8988T (cell line): ENCODE measurements around the gene IGF2BP1.
"Not testable (repeated sequence)": the region's sequence is repeated elsewhere in the genome, so short reads cannot be mapped to it uniquely, and the experiment has no call there.

ENCODE experiments used
- DNase-seq: peaks from one replicate; pipeline ENCODE4 v3.0.0; 2011

IGF2BP1 gene

GRCh38 chr17:49063652-49064051 lies 66.5 kb downstream of the IGF2BP1 start:
- no peak for DNase-seq

- DNase-seq = no peak
Measured at GRCh38 chr17:49067163-49067562, 70.0 kb downstream of the IGF2BP1 start.

- no peak for DNase-seq
Measured at GRCh38 chr17:49069585-49070273, 72.5 kb downstream of the IGF2BP1 start.

DNA sequence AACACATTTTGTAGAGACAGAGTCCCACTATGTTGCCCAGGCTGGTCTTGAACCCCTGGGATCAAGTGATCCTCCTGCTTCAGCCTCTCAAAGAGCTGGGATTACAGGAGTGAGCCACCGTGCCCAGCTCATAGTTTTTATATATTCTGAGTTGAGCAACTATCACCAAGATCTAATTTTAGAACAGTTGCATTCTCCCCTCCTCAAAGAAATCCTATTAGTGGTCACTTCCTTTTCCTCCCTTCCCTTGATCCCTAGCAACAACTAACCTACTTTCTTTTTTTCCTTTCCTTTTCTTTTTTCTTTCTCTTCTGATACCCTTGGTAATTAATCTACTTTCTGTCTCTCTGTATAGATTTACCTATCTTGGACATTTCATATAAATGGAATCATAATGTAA lies 73.9 kb downstream of the IGF2BP1 start:
- DNase-seq = no peak

DNA sequence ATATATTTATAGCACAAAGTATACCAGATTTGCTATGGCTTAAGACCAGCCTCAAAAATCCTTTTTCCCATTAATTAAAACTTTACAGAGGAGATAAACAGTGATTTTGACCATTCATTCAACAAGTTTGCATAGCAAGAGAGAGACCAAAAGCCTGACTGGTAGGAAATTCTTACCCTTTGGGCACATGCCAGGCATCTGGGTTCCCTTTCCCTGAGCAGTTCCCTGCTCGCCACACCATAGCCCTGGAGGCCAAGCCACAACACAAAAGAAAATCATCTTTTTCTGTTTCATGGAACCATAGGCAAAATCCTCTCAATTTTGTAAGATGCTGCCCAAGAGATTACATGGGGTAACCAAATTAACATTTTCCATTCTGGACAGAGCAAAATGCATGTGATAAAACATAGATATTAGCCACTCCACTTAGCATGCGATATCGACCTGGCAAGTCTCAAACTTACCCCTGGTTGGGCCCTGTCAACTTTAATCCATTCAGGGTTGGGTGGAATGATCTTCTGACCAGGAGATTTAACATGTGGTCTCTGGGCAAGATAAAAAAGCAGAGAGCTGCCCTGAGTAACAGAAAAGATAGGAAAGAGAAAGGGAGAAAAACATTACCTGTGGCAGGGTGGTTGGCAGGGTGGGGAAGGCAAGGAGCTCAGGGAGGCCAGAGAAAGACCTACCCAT lies 77.8 kb downstream of the IGF2BP1 start:
- no peak for DNase-seq

DNA sequence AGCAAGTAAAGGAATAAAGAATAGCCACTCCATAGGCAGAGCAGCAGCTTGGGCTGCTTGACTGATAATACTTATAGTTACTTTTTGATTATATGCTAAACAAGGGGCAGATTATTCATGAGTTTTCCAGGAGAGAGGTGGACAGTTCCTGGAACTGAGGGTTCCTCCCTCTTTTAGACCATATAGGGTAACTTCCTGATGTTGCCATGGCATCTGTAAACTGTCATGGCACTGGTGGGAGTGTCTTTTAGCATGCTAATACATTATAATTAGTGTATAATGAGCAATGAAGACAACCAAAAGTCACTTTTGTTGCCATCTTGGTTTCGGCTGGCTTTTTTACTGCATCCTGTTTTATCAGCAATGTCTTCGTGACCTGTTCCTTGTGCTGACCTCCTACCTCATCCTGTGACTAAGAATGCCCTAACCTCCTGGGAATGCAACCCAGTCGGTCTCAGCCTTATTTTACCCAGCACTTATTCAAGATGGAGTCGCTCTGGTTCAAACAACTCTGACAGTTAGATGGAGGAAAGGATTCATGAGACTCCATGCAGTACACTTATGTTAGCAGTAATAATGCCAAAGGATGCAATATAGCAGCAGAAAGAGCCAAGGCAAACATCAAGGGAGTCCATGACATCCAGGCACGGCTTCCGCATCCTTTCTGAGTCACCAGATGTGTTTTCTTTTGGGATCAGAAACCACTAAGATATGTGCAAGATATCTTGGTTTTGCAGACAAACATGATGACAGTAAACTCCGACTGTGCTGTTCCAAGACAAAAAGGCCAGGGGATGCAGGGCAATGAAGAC lies 79.6 kb downstream of the IGF2BP1 start:
- no peak for DNase-seq

DNA sequence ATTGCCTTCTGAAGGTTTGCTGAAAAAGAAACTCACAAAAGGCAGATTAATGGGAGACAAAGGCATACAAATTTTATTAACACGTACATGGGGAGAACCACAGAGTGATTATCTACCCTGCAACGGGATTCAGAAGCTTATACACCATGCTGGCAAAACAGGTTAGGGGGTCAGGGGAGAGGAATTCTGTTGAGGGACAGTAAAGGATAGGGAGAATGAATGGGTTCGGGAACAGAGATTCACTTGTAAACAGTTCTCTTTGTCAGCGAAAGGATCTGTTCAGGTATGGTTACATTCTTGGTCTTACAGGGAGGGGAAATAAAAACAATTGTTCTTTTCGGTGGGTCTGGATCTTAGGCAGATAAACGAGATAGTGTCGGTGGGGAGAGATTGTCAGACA lies 81.1 kb downstream of the IGF2BP1 start:
- DNase-seq = no peak

DNA sequence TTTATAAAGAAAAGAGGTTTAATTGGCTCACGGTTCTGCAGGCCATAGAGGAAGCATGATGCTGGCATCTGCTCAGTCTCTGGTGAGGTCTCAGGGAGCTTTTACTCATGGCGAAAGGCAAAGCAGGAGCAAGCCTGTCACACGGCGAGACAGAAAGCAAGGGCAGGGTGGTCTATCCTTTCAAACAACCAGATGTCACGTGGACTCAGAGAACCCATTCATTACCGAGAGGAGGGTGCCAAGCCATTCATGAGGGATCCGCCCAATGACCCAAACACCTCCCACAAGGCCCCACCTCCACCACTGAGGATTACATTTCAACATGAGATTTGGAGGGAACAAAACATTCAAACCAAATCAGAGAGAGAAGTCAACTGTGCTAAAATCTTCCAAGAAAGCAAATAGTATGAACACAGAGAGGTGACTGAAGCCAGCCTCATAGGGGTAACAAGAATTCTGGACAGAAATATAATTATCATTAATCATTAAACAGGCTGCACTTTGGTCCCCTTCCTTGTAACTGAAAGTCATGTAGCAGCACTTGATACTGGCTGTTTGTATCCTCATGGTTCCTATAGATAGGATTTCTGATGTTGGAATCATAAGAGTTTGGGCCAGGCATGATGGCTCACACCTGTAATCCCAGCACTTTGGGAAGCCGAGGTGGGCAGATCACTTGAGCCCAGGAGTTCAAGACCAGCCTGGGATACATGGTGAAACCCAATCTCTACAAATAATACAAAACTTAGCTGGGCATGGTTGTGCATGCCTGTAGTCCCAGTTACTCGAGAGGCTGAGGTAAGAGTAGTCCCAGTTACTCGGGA lies 82.9 kb downstream of the IGF2BP1 start:
- DNase-seq = no peak

DNA sequence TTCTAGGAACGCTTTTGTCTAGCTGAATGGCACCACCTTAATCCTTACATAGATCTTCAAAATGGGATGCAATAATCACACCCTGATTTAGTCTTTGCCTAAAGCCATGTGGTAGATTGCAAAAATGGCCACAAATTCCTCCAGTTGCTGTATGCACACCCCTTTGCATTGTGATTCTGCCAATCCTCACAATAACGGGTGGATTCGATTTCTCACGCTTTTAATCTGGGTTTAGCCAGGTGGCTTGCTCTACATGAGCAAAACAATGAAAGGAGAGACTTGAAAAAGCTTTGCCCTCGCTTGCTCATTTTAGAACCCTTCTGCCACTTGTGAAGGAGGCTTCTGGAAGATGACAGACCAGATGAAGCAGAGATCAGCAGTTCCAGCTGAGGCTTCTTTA lies 85.0 kb downstream of the IGF2BP1 start:
- no peak for DNase-seq

- not testable (repeated sequence) for DNase-seq
Measured at GRCh38 chr17:49085046-49085445, 87.9 kb downstream of the IGF2BP1 start.

DNA sequence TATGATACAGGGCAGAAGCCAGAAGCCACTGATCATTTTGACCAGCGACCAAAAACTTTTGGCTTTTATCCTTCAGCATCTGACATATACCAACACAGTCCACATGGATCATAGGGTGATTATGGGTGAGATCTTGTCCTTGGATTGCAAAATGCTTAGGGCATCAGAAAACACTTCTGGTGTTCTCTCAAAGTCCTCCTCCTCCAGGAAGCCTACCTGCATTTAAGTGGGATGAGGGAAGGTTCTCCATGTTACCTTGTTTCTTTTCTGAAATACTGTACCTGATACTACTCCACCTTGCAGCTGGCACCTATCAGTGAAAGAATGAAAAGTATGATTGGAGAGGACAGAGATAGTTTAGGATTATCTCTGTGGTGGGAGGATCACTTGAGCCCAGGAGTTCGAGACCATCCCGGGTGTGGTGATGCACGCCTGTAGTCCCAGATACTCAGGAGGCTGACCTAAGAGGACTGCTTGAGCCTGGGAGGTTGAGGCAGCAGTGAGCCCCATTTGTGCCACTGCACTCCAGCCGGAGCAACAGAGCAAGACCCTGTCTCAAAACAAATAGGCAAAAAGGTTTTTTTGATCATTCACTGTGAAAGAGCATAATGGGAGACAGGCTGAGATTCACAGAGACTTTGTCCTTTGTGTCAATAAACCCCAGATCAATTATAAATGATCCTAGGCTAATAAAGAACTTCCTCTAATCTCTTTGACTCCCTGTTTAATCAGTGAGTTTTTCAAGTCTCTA lies 88.6 kb downstream of the IGF2BP1 start:
- DNase-seq = no peak

- DNase-seq = no peak
Measured at GRCh38 chr17:49086316-49086605, 89.1 kb downstream of the IGF2BP1 start.

DNA sequence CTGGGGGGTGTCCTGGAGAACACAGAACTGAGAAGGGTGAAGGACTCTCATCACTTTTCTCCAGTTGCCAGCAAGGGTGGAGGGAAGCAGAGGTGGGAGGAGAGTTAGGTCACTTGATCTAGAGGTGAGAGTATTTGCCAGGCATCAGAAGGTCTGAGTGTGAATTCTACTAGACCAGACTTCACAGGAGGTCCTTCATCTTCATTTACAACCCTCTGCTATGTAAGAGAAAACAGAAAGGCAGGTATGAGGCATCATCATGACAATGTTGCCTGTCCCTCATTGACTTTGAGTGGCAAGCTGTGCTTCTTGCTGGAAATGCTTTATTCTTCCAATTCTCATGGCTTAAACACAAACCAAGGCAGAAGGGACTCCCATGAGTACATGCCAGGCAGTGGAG lies 89.5 kb downstream of the IGF2BP1 start:
- DNase-seq = no peak

DNA sequence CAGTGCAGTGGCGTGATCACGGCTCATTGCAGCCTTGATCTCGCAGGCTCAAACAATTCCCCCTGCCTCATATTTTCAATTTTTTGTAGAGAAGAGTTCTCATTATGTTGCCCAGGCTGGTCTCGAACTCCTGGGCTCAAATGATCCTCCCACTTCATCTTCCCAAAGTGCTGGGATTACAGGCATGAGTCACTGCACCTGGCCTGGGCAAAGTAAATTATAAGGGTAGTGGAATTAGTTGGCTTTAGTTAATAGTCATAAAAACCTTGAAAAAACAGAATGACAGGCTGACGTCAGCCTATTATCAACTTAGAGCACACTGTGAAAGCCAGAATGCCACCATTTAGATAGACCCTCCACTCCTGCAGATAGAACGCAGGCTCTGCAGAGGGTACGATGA lies 91.9 kb downstream of the IGF2BP1 start:
- DNase-seq = no peak

DNA sequence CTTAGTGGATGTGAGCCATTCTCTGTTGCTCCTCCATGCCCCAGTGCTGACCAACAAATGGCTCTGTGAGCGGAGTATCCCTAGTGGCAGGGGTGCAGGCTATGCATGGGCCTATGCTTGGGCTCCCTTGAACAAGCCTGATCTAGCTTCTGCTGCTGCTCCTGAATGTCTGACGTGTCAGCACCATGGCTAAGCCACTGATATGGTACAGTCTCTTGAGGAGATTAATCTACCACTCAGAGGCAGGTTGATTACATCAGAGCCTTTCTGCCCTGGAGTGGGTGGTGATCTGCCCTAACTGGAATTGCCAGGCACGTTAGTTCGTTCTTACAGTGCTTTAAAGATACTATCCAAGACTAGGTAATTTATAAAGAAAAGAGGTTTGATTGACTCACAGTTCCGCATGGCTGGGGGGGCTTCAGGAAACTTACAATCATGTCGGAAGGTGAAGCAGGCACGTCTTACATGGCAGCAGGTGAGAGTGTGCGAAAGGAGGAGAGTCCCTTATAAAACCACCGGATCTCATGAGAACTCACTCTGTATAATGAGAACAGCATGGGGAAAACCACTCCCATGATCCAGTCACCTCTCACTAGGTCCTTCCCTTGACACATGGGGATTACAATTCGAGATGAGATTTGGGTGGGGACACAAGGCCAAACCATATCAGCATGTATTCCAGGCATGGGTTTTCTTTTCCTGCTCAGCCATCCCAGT lies 93.9 kb downstream of the IGF2BP1 start:
- DNase-seq = no peak

DNA sequence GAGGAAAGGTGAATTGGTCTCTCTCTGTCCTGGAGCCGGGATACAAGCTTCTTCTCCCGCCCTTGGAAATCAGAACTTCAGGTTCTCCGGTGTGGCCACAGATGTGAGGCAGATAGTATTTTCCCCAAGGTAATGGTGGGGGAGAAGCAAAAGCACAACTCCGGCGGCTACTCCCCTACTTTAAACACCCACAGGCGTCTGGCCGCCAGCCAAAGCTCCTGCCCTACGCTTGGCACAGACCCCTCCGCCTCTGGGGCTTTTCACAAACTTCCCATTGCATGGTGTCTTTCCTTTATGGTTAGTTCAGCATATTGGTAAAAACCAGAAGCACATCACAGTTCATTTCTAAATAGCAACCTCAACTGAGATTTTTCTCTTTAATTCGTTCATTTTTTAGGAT lies 95.9 kb downstream of the IGF2BP1 start:
- DNase-seq = no peak

DNA sequence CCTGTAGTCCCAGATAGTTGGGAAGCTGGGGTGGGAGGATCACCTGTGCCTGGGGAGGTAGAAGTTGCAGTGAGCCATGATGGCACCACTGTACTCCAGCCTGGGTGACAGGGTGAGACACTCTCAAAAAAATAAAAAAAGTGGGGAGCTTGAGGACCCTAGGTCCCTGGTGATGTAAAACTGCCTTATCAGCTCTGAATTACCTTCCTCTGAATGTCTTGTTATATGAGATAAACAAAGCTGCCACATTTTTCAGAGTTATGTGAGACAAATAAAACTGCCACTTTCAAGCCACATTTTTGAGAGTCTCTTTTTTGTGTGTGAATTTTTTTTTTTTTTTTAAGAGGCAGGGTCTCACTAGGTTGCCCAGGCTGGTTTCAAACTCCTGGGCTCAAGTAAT lies 103.4 kb downstream of the IGF2BP1 start:
- DNase-seq = no peak

GRCh38 chr17:49101054-49101534 lies 103.9 kb downstream of the IGF2BP1 start:
- DNase-seq = no peak

GRCh38 chr17:49103360-49103759 lies 106.2 kb downstream of the IGF2BP1 start:
- not testable (repeated sequence) for DNase-seq

GRCh38 chr17:49104511-49105074 lies 107.4 kb downstream of the IGF2BP1 start:
- DNase-seq = no peak
